ENCODE data around the gene SYTL2. TPM values are rescaled to one million over a fixed set of nuclear protein-coding genes. Genes with fewer than 3 reads are reported as not detected.
"Not testable (repeated sequence)": the region's sequence is repeated elsewhere in the genome, so short reads cannot be mapped to it uniquely, and the experiment has no call there.

Gene SYTL2
- total RNA-seq, 1 experiment from 2014 or later = 16.6 TPM

- DNase-seq (ENCODE audit: low spot score) = peak; percentile 82
Observed at GRCh38 chr11:85694385-85694980, 116.5 kb downstream of the SYTL2 start.

- DNase-seq (ENCODE audit: low spot score) = no peak
Observed at GRCh38 chr11:85685820-85686459, 125.0 kb downstream of the SYTL2 start, which contains the start of gene CCDC89. CCDC89 (minus strand) TSS chr11:85686195; CDS start chr11:85686130, 65 bp downstream.

- DNase-seq (ENCODE audit: low spot score) = no peak
Observed at GRCh38 chr11:85685125-85685819, 125.7 kb downstream of the SYTL2 start.

GRCh38 chr11:85682330-85683305 lies 128.3 kb downstream of the SYTL2 start:
- DNase-seq (ENCODE audit: low spot score) = peak; percentile 45

GRCh38 chr11:85680897-85681296 lies 130.0 kb downstream of the SYTL2 start:
- no peak for DNase-seq (ENCODE audit: low spot score)

GRCh38 chr11:85679576-85679975 lies 131.4 kb downstream of the SYTL2 start:
- DNase-seq (ENCODE audit: low spot score) = no peak

- DNase-seq (ENCODE audit: low spot score) = no peak
Observed at GRCh38 chr11:85673393-85673792, 137.5 kb downstream of the SYTL2 start.

GRCh38 chr11:85672105-85672902 lies 138.6 kb downstream of the SYTL2 start:
- no peak for DNase-seq (ENCODE audit: low spot score)

- not testable (repeated sequence) for DNase-seq (ENCODE audit: low spot score)
Observed at GRCh38 chr11:85670949-85671663, 139.8 kb downstream of the SYTL2 start.

GRCh38 chr11:85668157-85668556 lies 142.8 kb downstream of the SYTL2 start:
- no peak for DNase-seq (ENCODE audit: low spot score)

- DNase-seq (ENCODE audit: low spot score) = no peak
Observed at GRCh38 chr11:85666687-85667086, 144.3 kb downstream of the SYTL2 start.

GRCh38 chr11:85665733-85666132 lies 145.2 kb downstream of the SYTL2 start:
- DNase-seq (ENCODE audit: low spot score) = no peak

GRCh38 chr11:85664615-85665481 lies 146.1 kb downstream of the SYTL2 start, which contains the start of gene CREBZF:
CREBZF (minus strand) TSS chr11:85665129; CDS start chr11:85664875, 254 bp downstream.
- peak; percentile 99 for DNase-seq (ENCODE audit: low spot score)

GRCh38 chr11:85663753-85664614 lies 147.0 kb downstream of the SYTL2 start:
- peak; percentile 91 for DNase-seq (ENCODE audit: low spot score)

- DNase-seq (ENCODE audit: low spot score) = peak; percentile 49
Observed at GRCh38 chr11:85663080-85663752, 147.7 kb downstream of the SYTL2 start.

GRCh38 chr11:85661972-85662664 lies 148.8 kb downstream of the SYTL2 start:
- no peak for DNase-seq (ENCODE audit: low spot score)

- no peak for DNase-seq (ENCODE audit: low spot score)
Observed at GRCh38 chr11:85658180-85658579, 152.8 kb downstream of the SYTL2 start.

All from HT-29 (cell line).